PFSK-1 (cell line): ENCODE measurements around the gene VSIG10L2.

Source experiments
- FOXP2 ChIP-seq: optimal IDR thresholded peaks from 2 replicates; pipeline ENCODE3; 2011; ENCODE audit warnings: borderline replicate concordance, control low read depth, inconsistent platforms; ENCODE audit not compliant: insufficient read depth; ENCODE audit errors: extremely low read length, extremely low read depth
- POLR2AphosphoS5 ChIP-seq: IDR thresholded peaks from 2 replicates; pipeline ENCODE4 v1.6.1; 2012; ENCODE audit warnings: low read depth, mild to moderate bottlenecking, control low read depth, low read length, moderate library complexity
- REST ChIP-seq, 2 experiments: IDR thresholded peaks; 2 replicates each; pipeline versions ENCODE4 v1.6.1 to v1.8.0; 2011 to 2012; ENCODE audit warnings: low read depth in 2 of 2, low read length in 2 of 2, control low read depth in 1 of 2, inconsistent platforms in 1 of 2, mild to moderate bottlenecking in 1 of 2, moderate library complexity in 1 of 2; ENCODE audit not compliant: insufficient read depth in 1 of 2
- SIN3A ChIP-seq: IDR thresholded peaks from 2 replicates; pipeline ENCODE4 v1.6.1; 2012; ENCODE audit warnings: mild to moderate bottlenecking, low read length, moderate library complexity, borderline replicate concordance; ENCODE audit not compliant: insufficient read depth
- TAF1 ChIP-seq: IDR thresholded peaks from 2 replicates; pipeline ENCODE4 v1.6.1; 2012; ENCODE audit warnings: low read length, control low read depth, borderline replicate concordance; ENCODE audit not compliant: insufficient read depth

VSIG10L2 gene

GRCh38 chr11:125921042-125921441, 24.8 kb upstream of the VSIG10L2 start:
- TF ChIP-seq POLR2AphosphoS5 (no peak), SIN3A (no peak), REST (IDR thresholded peaks at IDR 0.05; ENCODE audit: insufficient read depth in 1 of 2, low read depth in 2 of 2, low read length in 2 of 2) (no peak), TAF1 (no peak), FOXP2 (no peak)

GRCh38 chr11:125922156-125922555, 23.7 kb upstream of the VSIG10L2 start:
- no peak for TF ChIP-seq REST (IDR thresholded peaks at IDR 0.05; ENCODE audit: insufficient read depth in 1 of 2, low read depth in 2 of 2, low read length in 2 of 2)
- no peak for TF ChIP-seq POLR2AphosphoS5

GRCh38 chr11:125923012-125923579, 22.7 kb upstream of the VSIG10L2 start:
- TF ChIP-seq SIN3A (no peak), FOXP2 (no peak), TAF1 (no peak), POLR2AphosphoS5 (no peak), REST (IDR thresholded peaks at IDR 0.05; ENCODE audit: insufficient read depth in 1 of 2, low read depth in 2 of 2, low read length in 2 of 2) (no peak)

- TF ChIP-seq SIN3A, result no peak
- no peak for TF ChIP-seq TAF1
- TF ChIP-seq POLR2AphosphoS5, result no peak
- TF ChIP-seq FOXP2, result no peak
- no peak for TF ChIP-seq REST (IDR thresholded peaks at IDR 0.05; ENCODE audit: insufficient read depth in 1 of 2, low read depth in 2 of 2, low read length in 2 of 2)
Measured at GRCh38 chr11:125923633-125924032, 22.2 kb upstream of the VSIG10L2 start.

- TF ChIP-seq REST (IDR thresholded peaks at IDR 0.05; ENCODE audit: insufficient read depth in 1 of 2, low read depth in 2 of 2, low read length in 2 of 2) (no peak), TAF1 (no peak), POLR2AphosphoS5 (no peak), SIN3A (no peak), FOXP2 (no peak)
Measured at GRCh38 chr11:125924384-125925007, 21.3 kb upstream of the VSIG10L2 start.
